Panc1 (cell line): ENCODE results near the gene HTR1D. TPM values are rescaled to one million over a fixed set of nuclear protein-coding genes. Genes with fewer than 3 reads are reported as not detected.

Experiments
- ATAC-seq: fragments of 200-7000 bp; cut with Tn5 transposase; 2 replicates; pipeline ENCODE4 v1.9.1; 2020; ENCODE audit warnings: mild to moderate bottlenecking, moderate library complexity
- BruUV-seq: library from RNA; stranded (reverse); fragments of 400-500 nt; replicated peaks from 2 replicates; lab custom pipeline; 2021; lab: Mats Ljungman, UMichigan
- CTCF ChIA-PET: fragments of 300-600 bp; sonication (Branson Sonifier 250); formaldehyde crosslinking; loops from one replicate; lab custom pipeline; 2022; ENCODE audit warnings: antibody characterized with exemption; lab: Charles Lee
- POLR2A ChIA-PET: fragments of 300-600 bp; sonication (Branson Sonifier 250); formaldehyde crosslinking; loops from one replicate; lab custom pipeline; 2022; ENCODE audit warnings: antibody characterized with exemption; lab: Charles Lee
- DNase-seq: peaks from one replicate; pipeline ENCODE4 v3.0.0-alpha.2; 2010; ENCODE audit warnings: low read depth, low spot score
- H3K27ac ChIP-seq: 2 replicates; pipeline ENCODE4 v1.5.1; 2011; ENCODE audit warnings: mild to moderate bottlenecking, low read length, inconsistent platforms
- H3K27me3 ChIP-seq: fragments of 200-500 bp; sonication (Bioruptor generic); 2 replicates; pipeline ENCODE4 v1.6.0; 2014; ENCODE audit warnings: low read length, inconsistent platforms; ENCODE audit not compliant: control insufficient read depth, insufficient read depth
- H3K36me3 ChIP-seq: fragments of 200-500 bp; sonication (Bioruptor generic); 2 replicates; pipeline ENCODE4 v1.5.1; 2014; ENCODE audit warnings: inconsistent platforms, mild to moderate bottlenecking, low read length, moderate library complexity; ENCODE audit not compliant: control insufficient read depth, insufficient read depth
- H3K4me1 ChIP-seq: 2 replicates; pipeline ENCODE4 v1.5.1; 2011; ENCODE audit warnings: inconsistent platforms, mild to moderate bottlenecking, low read length, moderate library complexity; ENCODE audit not compliant: control insufficient read depth, insufficient read depth
- H3K4me3 ChIP-seq, 2 experiments: 2 replicates each; pipeline ENCODE4 v1.5.1; 2011 to 2012; ENCODE audit warnings: low read depth in 2 of 2, low read length in 2 of 2, mild to moderate bottlenecking in 2 of 2, inconsistent platforms in 1 of 2, moderate library complexity in 1 of 2
- H3K9me3 ChIP-seq: fragments of 200-500 bp; sonication (Bioruptor generic); 2 replicates; pipeline ENCODE4 v1.5.1; 2014; ENCODE audit warnings: low read depth, mild to moderate bottlenecking, inconsistent platforms, low read length, moderate library complexity; ENCODE audit not compliant: control insufficient read depth, insufficient read depth
- POLR2AphosphoS5 ChIP-seq: IDR thresholded peaks from 2 replicates; pipeline ENCODE4 v1.6.1; 2012; ENCODE audit warnings: mild to moderate bottlenecking, low read depth, low read length, moderate library complexity
- REST ChIP-seq, 2 experiments: IDR thresholded peaks; 2 replicates each; pipeline ENCODE4 v1.6.1; 2011 to 2012; ENCODE audit warnings: low read depth in 2 of 2, control low read depth in 1 of 2, low read length in 1 of 2, mild to moderate bottlenecking in 1 of 2, moderate library complexity in 1 of 2; ENCODE audit not compliant: insufficient read depth in 1 of 2
- SIN3A ChIP-seq: IDR thresholded peaks from 2 replicates; pipeline ENCODE4 v1.6.1; 2012; ENCODE audit warnings: low read depth, mild to moderate bottlenecking, low read length, moderate library complexity, borderline replicate concordance; ENCODE audit not compliant: insufficient read depth
- TCF7L2 ChIP-seq: IDR thresholded peaks from 2 replicates; pipeline ENCODE4 v1.6.1; 2011; ENCODE audit warnings: mild to moderate bottlenecking, low read depth, low read length, inconsistent platforms
- in situ Hi-C: cut with HindIII; loops from 2 replicates; pipeline ENCODE4 v1.10.0; 2016; ENCODE audit warnings: low sequenced_read_pairs, low pct_unique_long_range_greater_than_20kb
- intact Hi-C: fragments of 100-400 bp; cut with micrococcal nuclease; formaldehyde crosslinking; loops from one replicate; pipeline ENCODE4 v1.10.0; 2022; ENCODE audit not compliant: unreplicated experiment
- total RNA-seq: library from RNA; stranded (reverse); gene quantifications from one replicate; pipeline ENCODE4 v1.2.1, GENCODE V29; 2021; ENCODE audit not compliant: unreplicated experiment
- TF ChIP-seq, protein P1 (sequence below): fragments of 450-650 bp; IDR thresholded peaks from 2 replicates; pipeline ENCODE4 v1.5.1; 2017; ENCODE audit warnings: mild to moderate bottlenecking

Gene HTR1D
- total RNA-seq, 1 experiment from 2014 or later = 3.5 TPM

DNA sequence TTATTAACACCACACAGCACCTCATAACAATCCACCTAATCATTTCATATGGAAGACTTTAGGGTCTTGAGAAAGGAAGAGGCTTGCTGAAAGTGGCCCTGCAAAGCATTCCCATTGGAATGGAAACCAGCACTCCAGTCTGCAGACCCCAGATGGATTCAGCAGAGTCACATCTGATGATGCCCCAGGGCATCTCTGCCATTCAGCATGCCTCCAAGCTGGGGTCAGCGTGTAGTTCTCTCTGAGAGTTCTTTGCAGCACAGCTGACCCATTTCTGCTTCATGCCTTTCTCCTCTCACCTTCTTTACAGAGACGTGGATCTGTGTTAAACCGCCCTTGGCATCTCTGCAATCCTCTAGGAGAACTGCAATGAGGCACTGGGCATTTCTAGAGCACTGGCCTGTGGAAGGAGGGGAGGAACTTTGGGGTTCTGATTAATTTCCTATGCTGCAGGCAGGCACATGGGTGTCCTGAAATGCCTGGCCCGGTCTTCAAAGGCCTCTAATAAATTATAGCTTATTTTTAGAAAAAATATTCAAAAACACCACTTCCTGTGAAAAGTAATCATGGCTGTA, 46.0 kb downstream of the HTR1D start:
- ChIA-PET POLR2A (interaction anchor here (0.5 kb wide), 1 partner anchor 11 kb away, joined by 8 read pairs; no protein-coding TSS in a partner anchor), CTCF (interaction anchor here (1.4 kb wide), 1 partner anchor 13 kb away, joined by 5 read pairs; no protein-coding TSS in a partner anchor)
- intact Hi-C loops = no loop called here
- H3K4me1 ChIP-seq = peaks cover 19% of the 10 kb centered on the region; the same call in 1 of the 2 replicates
- TF ChIP-seq, protein P1, sequence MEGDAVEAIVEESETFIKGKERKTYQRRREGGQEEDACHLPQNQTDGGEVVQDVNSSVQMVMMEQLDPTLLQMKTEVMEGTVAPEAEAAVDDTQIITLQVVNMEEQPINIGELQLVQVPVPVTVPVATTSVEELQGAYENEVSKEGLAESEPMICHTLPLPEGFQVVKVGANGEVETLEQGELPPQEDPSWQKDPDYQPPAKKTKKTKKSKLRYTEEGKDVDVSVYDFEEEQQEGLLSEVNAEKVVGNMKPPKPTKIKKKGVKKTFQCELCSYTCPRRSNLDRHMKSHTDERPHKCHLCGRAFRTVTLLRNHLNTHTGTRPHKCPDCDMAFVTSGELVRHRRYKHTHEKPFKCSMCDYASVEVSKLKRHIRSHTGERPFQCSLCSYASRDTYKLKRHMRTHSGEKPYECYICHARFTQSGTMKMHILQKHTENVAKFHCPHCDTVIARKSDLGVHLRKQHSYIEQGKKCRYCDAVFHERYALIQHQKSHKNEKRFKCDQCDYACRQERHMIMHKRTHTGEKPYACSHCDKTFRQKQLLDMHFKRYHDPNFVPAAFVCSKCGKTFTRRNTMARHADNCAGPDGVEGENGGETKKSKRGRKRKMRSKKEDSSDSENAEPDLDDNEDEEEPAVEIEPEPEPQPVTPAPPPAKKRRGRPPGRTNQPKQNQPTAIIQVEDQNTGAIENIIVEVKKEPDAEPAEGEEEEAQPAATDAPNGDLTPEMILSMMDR = no peak
- TF ChIP-seq SIN3A (no peak), POLR2AphosphoS5 (no peak), REST (IDR thresholded peaks at IDR 0.05; ENCODE audit: insufficient read depth in 1 of 2, low read depth in 2 of 2, low read length in 1 of 2) (no peak), TCF7L2 (no peak)
- H3K36me3 ChIP-seq = no peaks in the 10 kb centered on the region
- no peaks in the 10 kb centered on the region for H3K9me3 ChIP-seq
- no TSS peak for BruUV-seq
- no peak overlapping the region for H3K27ac ChIP-seq
- no peak for DNase-seq
- H3K4me3 ChIP-seq = no peak overlapping the region
- no peak for ATAC-seq
- in situ Hi-C loops = no loop called here
- H3K27me3 ChIP-seq = no peaks in the 10 kb centered on the region

GRCh38 chr1:23169727-23170335, 47.5 kb downstream of the HTR1D start:
- ChIA-PET POLR2A (interaction anchor here (0.6 kb wide), 3 partner anchors 15 to 113 kb away, joined by 3 to 7 read pairs (median 3); no protein-coding TSS in a partner anchor), CTCF (interaction anchor here (0.7 to 0.8 kb wide), 3 partner anchors 14 to 85 kb away, joined by 3 to 6 read pairs (median 3); no protein-coding TSS in a partner anchor)
- Histone ChIP-seq H3K27ac (peak overlapping the region; percentile 70), H3K4me1 (peaks cover 23% of the 10 kb centered on the region; the same call in 1 of the 2 replicates), H3K27me3 (no peaks in the 10 kb centered on the region), H3K4me3 (peak overlapping the region; percentile 74 to 96), H3K36me3 (no peaks in the 10 kb centered on the region), H3K9me3 (no peaks in the 10 kb centered on the region)
- intact Hi-C loops (loop anchor here (2.0 kb wide), 1 partner anchor 63 kb away; no protein-coding TSS in a partner anchor), in situ Hi-C loops (no loop called here)
- TF ChIP-seq SIN3A = no peak
- TF ChIP-seq POLR2AphosphoS5 = no peak
- TF ChIP-seq, protein P1 = no peak
- TF ChIP-seq REST (IDR thresholded peaks at IDR 0.05; ENCODE audit: insufficient read depth in 1 of 2, low read depth in 2 of 2, low read length in 1 of 2) = no peak
- TF ChIP-seq TCF7L2 = no peak
- ATAC-seq (peak; percentile 66), DNase-seq (no peak)
- no TSS peak for BruUV-seq
